Hematopoietic multipotent progenitor cell treated with erythropoietin and hydrocortisone succinate and interleukin-3 and kit ligand, for 15 days (in vitro differentiated cells): ENCODE data around the gene ORC6.

ENCODE experiments used
- DNase-seq: peaks from one replicate; pipeline ENCODE4 v3.0.0-alpha.2; 2015; ENCODE audit warnings: low spot score

The ORC6 gene

GRCh38 chr16:46701615-46702014 is 12.2 kb downstream of the ORC6 start:
- DNase-seq, result no peak

- DNase-seq, result no peak
These were observed 12.6 kb downstream of the ORC6 start for GRCh38 chr16:46702030-46702429.

- DNase-seq, result no peak
These were observed 17.2 kb downstream of the ORC6 start for GRCh38 chr16:46706642-46707041.

- no peak for DNase-seq
These were observed 20.1 kb downstream of the ORC6 start for GRCh38 chr16:46709469-46710005.

- DNase-seq, result no peak
These were observed 21.9 kb downstream of the ORC6 start for GRCh38 chr16:46711106-46712058.

- DNase-seq, result no peak
These were observed 23.5 kb downstream of the ORC6 start for GRCh38 chr16:46712911-46713310.

- no peak for DNase-seq
These were observed 24.2 kb downstream of the ORC6 start for GRCh38 chr16:46713634-46714033.

- DNase-seq, result no peak
These were observed 25.5 kb downstream of the ORC6 start for GRCh38 chr16:46714797-46715591.

GRCh38 chr16:46715769-46716305 is 26.4 kb downstream of the ORC6 start:
- DNase-seq, result no peak

GRCh38 chr16:46717692-46718091 is 28.2 kb downstream of the ORC6 start:
- DNase-seq, result no peak

- no peak for DNase-seq
These were observed 28.8 kb downstream of the ORC6 start for GRCh38 chr16:46718214-46718613.

- no peak for DNase-seq
These were observed 30.1 kb downstream of the ORC6 start for GRCh38 chr16:46719528-46719927.

- DNase-seq, result no peak
These were observed 31.2 kb downstream of the ORC6 start for GRCh38 chr16:46720619-46721018.

GRCh38 chr16:46721885-46722284 is 32.4 kb downstream of the ORC6 start:
- no peak for DNase-seq

- no peak for DNase-seq
These were observed 37.7 kb downstream of the ORC6 start for GRCh38 chr16:46727184-46727583.

GRCh38 chr16:46727630-46728029 is 38.2 kb downstream of the ORC6 start:
- no peak for DNase-seq

GRCh38 chr16:46728806-46729205 is 39.3 kb downstream of the ORC6 start:
- DNase-seq, result no peak

- DNase-seq, result no peak
These were observed 40.0 kb downstream of the ORC6 start for GRCh38 chr16:46729326-46729995.

- DNase-seq, result no peak
These were observed 40.7 kb downstream of the ORC6 start for GRCh38 chr16:46730126-46730525.

GRCh38 chr16:46730801-46731690 is 41.6 kb downstream of the ORC6 start:
- DNase-seq, result no peak
